HG03280 (cell line): ENCODE data around the gene RAE1.
"Not testable (repeated sequence)": the region's sequence is repeated elsewhere in the genome, so short reads cannot be mapped to it uniquely, and the experiment has no call there.

ENCODE experiments used
- ATAC-seq: cut with Tn5 transposase; IDR thresholded peaks from one replicate; pipeline ENCODE4 v1.9.1; 2021; ENCODE audit warnings: mild to moderate bottlenecking, moderate library complexity; ENCODE audit not compliant: unreplicated experiment

Gene RAE1

DNA sequence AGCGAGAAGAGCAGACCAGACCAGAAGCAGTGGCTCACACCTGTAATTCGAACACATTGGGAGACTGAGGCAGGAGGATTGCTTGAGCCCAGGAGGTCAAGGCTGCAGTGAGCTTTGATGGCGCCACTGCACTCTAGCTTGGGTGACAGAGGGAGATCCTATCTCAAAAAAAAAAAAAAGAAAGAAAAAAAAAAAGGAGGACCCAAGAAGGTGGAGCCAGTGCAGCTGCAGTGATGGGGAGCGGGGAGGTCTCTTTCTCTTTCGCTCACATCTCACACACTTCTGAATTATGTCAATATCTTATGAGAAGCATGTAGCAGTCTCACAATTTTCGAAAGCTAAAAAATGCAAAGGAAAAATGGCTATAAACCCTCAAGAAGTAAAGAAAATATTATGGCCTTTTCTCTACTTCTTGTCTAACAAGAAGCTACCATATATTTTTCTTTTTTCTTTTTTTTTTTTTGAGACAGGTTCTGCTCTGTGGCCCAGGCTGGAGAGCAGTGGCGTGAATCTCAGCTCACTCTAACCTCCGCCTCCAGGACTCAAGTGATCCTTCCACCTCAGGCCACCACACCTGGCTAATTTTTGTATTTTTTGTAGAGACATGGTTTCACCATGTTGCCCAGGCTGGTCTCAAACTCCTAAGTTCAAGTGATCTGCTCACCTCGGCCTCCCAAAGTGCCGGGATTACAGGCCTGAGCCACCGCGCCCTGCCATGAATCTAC is 25.3 kb upstream of the RAE1 start:
- ATAC-seq = no peak

DNA sequence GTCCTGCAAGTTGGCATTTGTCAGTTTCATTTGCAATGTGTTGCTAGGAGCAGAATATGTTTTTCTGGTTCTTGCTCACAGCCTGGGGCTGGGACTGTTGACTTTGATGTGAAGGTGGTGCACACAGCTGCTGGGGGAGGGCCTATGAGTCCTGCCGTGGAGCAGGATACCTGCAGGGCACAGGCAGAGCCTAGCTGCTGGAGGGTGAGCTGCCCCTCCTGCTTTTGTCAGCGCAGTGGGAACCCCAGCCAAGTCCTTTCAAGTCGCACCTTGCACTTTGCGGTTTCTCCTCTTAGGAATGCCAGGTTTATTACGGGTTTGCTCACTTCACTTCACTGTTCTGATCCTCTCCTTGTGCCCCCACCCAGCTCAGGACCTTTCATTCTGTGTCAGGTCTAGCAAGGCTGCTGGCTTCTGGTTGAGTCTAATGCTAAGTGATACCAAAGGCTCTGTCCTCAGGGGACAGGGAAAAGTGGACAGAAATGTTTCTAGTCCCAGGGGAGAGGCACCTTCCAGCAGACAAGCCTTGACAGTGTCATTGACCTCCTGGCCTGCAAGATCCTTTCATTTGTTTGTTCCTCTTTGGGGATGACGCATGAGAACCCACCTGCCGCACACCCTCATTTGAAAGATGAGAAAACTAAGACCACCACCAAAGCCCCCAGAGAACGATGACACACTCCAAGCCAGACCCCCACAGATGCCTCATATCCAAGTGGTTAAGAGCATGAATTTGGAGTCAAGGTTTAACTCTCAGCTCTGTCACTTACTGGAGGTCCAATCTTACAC is 24.2 kb upstream of the RAE1 start:
- ATAC-seq = no peak

DNA sequence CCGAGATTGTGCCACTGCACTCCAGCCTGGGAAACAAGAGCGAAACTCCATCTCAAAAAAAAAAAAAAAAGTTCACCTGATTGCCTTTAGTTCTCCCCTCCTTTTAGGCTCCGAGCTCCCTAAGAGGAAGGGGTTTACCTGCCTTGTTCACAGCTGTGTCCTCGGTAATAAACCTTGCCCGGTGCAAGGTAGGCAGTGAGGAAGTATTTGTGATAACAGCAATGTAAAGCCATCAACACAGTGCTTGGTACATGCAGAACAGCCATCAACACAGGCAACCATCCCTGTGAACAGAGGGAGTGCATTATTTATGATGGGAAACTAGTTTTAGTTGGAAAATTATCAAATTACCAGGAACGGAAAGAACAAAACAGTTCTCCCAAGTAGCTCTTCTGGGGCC is 23.2 kb upstream of the RAE1 start:
- no peak for ATAC-seq

DNA sequence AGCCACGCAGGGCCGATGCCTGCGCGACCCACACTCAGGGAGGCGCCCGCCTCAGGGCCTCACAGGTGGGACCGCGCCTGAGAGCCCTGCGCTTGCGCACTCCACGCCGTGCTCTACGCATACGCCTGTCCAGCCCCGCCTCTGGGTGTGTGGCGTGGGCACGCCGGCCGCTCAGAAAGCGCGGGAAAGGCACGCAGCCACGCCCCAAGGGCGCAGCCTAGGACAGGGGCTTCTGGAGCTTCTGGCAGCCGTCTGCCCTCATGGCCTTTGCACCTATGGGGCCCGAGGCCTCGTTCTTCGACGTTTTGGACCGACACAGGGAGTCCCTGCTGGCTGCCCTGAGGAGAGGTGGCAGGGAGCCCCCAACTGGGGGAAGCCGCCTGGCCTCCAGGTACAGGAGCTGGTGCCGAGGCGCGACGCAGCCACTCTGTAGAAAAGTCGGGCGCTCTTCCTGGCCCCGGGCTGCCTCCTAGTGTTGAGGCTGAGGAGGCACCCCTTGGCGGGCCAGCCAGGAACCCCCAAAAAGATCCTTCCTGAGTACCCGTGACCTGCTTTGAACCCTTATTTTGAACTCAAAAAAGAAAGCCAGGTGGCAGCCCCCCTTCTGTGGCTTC is 21.3 kb upstream of the RAE1 start, which contains the start of gene SPO11:
TSS of gene SPO11 (plus strand) at position 196 of the 614 bp plus-strand sequence. CDS start at position 261, 65 bp downstream.
- ATAC-seq = no peak

DNA sequence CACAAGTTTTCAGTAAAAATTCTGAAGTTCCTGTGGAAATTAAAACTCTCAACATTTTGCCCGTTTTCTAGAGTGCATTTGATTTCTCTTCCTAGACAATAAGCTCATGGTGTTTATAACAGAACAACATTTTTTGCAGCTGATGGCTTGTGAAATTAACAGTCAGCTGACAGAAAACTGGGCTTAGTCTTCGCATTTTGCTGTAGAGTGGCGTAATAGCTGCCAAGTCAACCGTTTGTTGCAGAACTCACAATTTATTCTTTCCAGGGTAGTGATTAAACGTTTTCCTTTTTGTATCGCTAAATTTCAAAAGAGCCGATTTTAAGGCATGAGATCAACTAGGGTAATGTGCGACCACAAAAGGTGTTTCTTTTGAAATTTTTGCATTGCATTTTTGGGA is 20.1 kb upstream of the RAE1 start:
- ATAC-seq = no peak

DNA sequence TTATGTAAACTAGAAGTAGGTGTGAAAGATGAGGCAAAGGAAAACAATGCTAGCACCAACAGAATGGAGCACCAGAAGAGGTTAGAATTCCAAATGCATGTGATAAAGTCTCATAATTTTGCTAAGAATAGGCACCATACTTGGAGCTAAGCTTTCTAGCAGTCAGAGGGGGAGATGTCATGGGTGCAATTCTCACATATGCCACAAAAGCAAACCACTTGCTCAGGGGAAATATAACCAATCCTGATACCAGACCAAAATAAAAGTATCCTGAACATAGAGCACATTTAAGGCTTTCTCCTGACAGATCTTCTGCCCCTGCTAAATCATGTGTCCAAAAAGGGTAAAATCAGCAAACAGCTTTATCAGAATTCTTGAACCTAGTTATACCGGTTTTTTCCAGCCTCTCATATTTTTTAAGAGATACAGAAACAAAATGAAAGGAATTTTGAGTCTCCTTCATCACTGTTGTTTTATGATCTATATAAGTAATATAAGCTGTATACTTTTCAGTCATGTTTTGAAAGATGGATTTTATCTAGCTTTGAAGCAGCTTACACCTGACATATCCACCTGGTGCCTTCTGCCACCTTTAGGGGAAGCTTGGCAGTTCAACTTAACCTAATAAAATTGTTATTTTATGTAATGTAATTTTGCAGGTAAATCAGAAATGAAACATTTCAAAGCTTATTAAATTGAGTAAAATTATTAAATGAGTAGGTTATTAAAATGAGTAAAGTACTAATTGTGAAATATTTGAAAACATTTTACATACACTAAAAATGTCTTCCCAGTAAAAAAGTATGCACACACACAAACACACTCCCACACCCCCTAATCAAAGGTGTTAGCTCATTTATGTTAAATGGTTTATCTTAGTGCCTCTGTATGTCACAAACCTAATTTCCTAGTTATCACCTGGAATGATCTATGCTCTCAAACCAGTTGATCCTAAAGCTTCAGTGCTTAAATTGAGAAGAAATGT is 18.7 kb upstream of the RAE1 start:
- no peak for ATAC-seq

DNA sequence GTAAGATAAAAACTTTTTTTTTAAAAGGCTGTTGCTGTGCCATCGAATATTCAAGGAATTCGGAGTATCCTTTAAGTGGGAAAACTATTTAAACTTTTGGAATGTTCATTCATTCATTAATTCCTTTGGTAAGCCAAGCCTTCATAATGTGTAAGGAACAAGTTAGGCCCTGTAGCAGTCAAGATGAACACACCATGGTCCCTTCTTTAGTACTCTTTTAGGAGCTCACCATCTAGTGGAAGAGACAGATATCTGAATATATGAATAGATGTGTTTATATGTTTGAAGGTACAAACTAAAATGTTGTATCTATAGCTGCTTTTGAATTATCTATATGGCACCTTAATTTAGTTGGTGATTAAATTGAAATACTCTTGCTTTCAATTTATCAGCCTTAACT is 15.7 kb upstream of the RAE1 start:
- no peak for ATAC-seq

DNA sequence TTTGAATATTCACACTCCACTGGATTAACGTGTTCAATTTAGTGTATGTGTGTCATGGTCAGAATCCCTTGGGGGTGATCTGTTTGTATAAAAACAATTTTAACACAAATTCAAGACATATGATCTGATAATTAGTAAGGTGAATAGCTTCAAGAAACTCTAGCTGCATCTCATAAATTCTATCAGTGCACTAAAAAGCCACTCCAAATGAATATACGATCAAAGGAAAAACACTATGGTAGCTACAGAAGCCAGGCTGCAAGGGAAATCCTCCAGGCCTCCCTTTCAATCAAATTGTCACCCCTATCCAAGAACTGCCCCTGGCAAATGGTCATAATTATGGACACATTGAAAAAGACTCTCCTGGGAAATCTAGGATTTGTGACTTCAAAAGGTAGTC is 9.4 kb upstream of the RAE1 start:
- ATAC-seq = no peak

DNA sequence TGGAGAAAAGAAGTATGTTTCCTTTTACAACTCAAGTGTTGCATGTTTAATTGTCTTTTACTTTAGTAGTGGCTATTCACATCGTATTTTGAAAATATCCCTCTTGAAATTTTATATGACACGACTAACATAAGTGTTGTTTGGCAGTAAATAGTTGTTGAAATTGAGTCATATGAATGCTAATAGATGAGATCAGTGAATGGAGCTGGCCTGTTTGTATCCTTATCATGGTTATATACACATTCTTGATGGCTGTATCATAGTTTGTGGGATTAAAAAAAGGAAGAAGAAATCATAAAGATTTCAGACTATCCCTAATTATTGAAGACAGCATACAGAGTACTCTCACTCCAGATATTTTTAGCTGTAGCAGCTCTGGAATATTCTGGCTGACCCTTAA is 8.2 kb upstream of the RAE1 start:
- ATAC-seq = no peak

DNA sequence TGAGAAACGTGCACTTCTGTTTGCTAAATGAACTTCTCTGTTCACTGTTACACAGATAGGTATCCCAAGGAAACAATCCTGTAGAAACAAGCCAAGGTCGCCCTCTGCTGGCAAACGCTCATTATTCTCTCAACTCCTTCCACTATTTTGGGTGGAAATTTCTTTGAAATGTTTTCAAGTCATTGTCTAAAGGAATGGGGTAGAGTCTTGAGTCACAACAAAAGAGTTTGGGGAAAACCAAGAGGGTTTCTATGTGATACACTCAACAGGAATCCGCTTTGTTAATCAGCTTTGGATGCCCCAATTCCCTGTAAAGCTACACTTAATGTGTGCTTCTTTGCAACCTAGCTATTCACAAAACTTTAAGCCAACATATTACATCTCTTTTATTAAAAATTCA is 4.6 kb upstream of the RAE1 start:
- no peak for ATAC-seq

DNA sequence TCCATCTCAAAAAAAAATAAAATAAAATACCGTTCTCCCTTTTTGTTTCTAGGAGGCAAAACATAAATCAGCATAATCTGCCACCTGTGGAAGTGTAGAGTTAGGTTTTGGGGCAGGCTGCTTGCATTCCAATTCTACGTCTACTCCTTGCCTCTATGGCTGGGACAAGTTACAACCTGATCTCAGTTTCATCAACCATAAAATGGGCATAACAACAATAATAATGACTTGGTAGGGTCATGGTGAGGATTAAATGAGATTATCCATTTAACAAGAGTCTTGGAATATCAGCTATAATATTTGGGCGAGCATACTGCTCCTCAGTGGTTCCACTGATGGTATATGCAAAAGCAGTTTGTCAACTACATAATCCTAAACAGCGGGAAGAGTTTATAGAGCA is 3.7 kb upstream of the RAE1 start:
- no peak for ATAC-seq

DNA sequence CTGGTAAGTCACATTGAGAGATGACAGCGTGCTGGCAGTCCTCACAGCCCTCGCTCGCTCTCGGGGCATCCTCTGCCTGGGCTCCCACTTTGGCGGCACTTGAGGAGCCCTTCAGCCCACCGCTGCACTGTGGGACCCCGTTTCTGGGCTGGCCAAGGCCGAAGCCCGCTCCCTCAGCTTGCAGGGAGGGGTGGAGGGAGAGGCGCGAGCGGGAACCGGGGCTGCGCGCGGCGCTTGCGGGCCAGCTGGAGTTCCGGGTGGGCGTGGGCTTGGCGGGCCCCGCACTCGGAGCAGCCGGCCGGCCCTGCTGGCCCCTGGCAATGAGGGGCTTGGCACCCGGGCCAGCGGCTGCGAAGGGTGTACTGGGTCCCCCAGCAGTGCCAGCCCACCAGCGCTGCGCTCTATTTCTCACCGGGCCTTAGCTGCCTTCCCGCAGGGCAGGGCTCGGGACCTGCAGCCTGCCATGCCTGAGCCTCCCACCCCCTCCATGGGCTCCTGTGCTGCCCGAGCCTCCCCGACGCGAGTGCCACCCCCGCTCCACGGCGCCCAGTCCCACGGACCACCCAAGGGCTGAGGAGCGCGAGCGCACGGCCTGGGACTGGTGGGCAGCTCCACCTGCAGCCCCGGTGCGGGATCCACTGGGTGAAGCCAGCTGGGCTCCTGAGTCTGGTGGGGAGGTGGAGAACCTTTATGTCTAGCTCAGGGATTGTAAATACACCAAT is 2.7 kb upstream of the RAE1 start:
- ATAC-seq = not testable (repeated sequence)

DNA sequence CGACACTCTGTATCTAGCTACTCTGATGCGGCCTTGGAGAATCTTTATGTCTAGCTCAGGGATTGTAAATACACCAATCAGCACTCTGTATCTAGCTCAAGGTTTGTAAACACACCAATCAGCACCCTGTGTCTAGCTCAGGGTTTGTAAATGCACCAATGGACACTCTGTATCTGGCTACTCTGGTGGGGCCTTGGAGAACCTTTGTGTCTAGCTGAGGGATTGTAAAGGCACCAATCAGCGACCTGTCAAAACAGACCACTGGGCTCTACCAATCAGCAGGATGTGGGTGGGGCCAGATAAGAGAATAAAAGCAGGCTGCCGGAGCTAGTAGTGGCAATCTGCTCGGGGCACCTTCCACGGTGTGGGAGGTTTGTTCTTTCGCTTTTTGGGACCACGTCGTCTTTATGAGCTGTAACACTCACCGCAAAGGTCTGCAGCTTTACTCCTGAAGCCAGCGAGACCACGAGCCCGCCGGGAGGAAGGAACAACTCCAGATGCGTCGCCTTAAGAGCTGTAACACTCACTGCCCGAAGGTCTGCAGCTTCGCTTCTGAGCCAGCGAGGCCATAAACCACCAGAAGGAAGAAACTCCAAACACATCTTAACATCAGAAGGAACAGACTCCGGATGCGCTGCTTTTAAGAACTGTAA is 2.0 kb upstream of the RAE1 start:
- not testable (repeated sequence) for ATAC-seq

DNA sequence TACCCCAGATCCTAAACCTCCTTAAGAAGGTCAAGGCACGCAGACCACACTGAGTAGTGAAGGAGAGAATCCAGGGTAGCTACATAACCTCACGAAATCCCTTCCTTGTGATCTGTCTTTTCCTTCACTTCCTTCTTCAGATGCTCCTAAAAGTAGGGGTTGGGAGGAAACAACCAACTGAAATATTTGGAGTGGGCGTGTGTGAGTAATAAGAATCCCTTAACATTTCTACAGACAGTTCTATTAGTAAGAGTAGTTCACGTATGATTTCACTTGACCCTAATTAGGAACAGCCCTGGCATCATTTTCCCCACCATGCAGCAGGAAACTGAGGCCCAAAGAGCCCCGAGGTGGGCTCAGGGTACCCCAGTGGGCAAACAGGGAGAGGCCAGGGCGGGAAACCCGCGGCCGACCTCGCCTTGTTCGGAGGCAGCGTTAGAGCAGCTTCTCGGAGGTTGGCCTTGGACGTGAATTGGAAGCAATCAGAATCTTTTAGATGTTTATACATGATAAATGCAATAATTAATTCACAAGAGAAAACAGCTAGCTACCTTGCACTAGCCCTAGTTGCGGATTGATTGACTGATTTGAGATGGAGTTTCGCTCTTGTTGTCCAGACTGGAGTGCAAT is 859 bp upstream of the RAE1 start:
- no peak for ATAC-seq

DNA sequence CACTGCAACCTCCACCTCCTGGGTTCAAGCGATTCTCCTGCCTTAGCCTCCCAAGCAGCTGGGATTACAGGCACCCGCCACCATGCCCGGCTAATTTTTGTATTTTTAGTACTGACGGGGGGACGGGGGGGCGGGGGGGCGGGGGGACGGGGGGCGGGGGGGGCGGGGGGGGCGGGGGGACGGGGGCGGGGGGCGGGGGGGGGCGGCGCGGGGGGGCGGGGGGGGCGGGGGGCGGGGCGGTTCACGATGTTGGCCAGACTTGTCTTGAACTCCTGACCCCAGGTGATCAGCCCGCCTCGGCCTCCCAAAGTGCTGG is 371 bp upstream of the RAE1 start:
- not testable (repeated sequence) for ATAC-seq

DNA sequence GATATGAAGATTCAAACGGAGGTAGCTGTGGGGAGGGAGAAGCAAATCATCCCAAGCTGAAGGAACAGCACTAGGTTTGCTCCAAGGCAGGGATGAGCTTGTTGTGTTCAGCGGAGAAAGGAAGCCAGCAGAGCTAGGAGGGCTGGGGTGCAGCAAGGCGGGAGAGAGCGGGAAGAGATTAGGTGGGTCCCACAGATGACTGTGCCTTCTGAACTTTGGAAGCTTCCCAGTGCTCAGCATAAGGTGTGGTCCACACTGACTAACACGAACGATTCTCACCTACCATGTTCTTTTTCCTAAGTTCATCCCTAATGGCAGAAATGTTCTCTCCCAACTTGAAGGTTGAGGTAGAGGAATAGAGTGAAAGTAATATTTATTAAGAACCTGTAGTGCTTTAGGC is 1.2 kb downstream of the RAE1 start:
- ATAC-seq = no peak

DNA sequence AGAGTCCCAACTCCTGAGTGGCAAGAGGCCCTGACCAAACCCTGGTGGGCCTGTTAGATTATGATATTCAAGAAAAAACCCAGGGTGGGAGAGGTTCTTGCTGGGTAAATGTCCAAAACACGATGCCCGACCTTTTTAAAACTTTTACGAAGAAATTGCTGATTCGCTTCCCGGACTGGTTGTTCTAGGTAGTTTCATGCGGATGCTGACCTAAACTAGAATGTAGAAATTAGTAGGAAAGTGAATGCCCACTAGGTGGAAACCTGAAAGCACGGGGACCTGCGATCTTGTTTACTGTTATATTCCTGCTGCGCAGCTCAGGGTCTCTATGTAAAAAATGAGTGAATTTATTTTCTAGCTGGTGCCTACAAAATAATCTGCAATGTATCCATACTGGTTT is 2.3 kb downstream of the RAE1 start:
- ATAC-seq = no peak

DNA sequence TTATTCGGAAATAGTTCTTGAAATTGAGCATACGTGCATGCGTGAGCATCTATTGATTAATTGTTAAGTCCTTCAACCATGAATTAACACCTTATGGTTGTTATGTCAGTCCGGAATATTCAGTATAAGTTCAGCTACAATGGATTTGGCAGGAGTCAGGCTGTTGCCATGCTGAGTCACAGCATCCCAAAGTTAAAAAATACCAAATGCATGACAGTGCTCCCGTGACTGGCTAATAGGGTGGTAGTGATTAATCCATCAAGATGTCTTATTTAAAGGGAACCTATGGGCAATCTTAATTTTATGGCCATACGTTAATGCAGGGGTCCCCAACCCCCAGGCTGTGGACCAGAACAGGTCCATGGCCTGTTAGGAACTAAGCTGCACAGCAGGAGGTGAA is 10.5 kb downstream of the RAE1 start:
- no peak for ATAC-seq

DNA sequence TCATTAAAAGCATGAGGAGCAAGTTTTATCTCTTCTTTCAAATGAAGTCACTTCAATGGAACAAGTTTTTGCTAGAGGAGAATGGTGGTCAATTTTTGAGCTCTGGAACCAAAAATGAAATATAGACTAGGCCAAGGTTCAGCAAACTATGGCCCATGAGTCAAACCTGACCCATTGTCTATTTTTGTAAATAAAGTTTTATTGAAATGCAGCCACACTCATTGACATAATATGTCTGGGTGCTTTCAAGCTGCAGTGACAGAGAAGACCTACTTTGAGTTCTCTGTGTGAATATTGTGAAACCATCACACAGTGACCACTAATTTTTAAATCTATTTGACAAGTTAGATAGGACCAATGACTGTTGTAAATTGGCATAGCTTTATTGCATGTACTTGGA is 13.4 kb downstream of the RAE1 start:
- no peak for ATAC-seq
